ENCODE measurements around the gene CLDN7. TPM values are rescaled to one million over a fixed set of nuclear protein-coding genes. Genes with fewer than 3 reads are reported as not detected.

CLDN7 gene
- total and polyA plus RNA-seq, 3 donors from 2014 or later: 4.5 to 8.8 (median 6.9) TPM

DNA sequence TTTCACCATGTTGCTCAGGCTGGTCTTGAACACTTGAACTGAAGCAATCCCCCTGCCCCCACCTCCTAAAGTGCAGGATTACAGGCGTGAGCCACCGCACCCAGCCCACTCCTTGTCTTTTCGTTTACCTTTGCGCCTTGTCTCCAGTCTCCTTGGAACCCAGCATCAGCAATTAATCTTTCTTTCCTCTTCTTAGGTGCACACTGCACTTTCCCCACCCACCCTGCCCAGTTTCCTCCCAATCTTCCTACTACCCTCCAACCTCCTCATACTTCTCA, 1.5 kb upstream of the CLDN7 start:
- DNase-seq: no peak
- Histone ChIP-seq H3K36me3 (ENCODE audit: low read depth, missing control alignments) (no peaks in the 10 kb centered on the region), H3K27me3 (no peaks in the 10 kb centered on the region), H3K27ac (no peak overlapping the region), H3K9me3 (no peaks in the 10 kb centered on the region), H3K4me1 (peaks cover 8% of the 10 kb centered on the region), H3K4me3 (no peak overlapping the region)
- intact Hi-C loops (cut with DNase I; ENCODE audit: low total_unique reads): no loop called here
- TF ChIP-seq POLR2A (IDR thresholded peaks at IDR 0.05): no peak
- TF ChIP-seq, protein P1, sequence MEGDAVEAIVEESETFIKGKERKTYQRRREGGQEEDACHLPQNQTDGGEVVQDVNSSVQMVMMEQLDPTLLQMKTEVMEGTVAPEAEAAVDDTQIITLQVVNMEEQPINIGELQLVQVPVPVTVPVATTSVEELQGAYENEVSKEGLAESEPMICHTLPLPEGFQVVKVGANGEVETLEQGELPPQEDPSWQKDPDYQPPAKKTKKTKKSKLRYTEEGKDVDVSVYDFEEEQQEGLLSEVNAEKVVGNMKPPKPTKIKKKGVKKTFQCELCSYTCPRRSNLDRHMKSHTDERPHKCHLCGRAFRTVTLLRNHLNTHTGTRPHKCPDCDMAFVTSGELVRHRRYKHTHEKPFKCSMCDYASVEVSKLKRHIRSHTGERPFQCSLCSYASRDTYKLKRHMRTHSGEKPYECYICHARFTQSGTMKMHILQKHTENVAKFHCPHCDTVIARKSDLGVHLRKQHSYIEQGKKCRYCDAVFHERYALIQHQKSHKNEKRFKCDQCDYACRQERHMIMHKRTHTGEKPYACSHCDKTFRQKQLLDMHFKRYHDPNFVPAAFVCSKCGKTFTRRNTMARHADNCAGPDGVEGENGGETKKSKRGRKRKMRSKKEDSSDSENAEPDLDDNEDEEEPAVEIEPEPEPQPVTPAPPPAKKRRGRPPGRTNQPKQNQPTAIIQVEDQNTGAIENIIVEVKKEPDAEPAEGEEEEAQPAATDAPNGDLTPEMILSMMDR (IDR thresholded peaks at IDR 0.05): no peak
- WGBS, 2 donors: 28 to 53% methylated on average over 4 of the region's 4 CpGs

DNA sequence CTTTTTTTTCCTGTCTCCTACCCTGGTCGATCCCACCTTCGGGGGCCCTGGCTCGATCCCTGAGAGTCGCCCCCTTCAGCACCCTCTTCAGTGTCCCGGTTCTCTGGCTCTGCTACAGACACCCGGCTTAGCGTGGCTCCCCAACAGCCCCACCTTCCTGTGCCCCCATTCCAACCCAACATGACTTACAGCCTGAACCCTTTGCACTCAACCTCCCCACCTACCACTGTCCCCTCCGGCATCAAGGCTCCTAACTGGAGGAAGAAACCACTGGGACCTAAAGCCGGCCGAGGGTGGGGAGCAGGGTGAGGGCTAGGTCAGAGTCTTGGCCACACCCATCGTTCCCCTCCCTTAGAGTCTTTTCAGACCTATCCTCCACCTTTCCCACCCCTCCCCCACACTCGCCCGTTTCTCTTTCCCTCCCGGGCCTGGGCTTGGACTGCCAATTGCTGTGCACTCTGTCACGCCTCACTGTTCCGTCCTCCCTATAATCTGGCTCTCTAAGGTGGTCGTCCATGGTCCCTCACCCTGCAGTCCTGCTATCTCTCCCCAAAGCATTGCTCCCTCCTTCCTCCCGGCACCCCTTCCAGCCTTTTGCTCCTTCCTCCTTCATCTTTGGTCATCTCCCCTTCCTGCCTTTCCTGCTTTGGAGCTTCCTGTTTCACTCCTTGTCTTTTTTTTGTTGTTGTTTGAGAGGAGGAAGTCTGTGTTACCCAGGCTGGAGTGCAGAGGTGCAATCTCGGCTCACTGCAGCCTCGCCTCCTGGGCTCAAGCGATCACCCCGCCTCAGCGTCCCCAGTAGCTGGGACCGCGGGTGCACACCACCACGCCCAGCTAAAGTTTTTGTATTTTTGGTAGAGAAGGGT, 890 bp upstream of the CLDN7 start:
- no peaks in the 10 kb centered on the region for H3K36me3 ChIP-seq (ENCODE audit: low read depth, missing control alignments)
- intact Hi-C loops (cut with DNase I; ENCODE audit: low total_unique reads): no loop called here
- no peaks in the 10 kb centered on the region for H3K9me3 ChIP-seq
- no peaks in the 10 kb centered on the region for H3K27me3 ChIP-seq
- H3K4me1 ChIP-seq: peaks cover 8% of the 10 kb centered on the region
- 9 to 10% methylated on average over 26 of the region's 26 CpGs for WGBS, 2 donors
- H3K4me3 ChIP-seq: peak overlapping the region in 1 of 2 donors; percentile 12
- TF ChIP-seq, protein P1 (IDR thresholded peaks at IDR 0.05): no peak
- no peak for TF ChIP-seq POLR2A (IDR thresholded peaks at IDR 0.05)
- no peak for DNase-seq
- no peak overlapping the region for H3K27ac ChIP-seq

DNA sequence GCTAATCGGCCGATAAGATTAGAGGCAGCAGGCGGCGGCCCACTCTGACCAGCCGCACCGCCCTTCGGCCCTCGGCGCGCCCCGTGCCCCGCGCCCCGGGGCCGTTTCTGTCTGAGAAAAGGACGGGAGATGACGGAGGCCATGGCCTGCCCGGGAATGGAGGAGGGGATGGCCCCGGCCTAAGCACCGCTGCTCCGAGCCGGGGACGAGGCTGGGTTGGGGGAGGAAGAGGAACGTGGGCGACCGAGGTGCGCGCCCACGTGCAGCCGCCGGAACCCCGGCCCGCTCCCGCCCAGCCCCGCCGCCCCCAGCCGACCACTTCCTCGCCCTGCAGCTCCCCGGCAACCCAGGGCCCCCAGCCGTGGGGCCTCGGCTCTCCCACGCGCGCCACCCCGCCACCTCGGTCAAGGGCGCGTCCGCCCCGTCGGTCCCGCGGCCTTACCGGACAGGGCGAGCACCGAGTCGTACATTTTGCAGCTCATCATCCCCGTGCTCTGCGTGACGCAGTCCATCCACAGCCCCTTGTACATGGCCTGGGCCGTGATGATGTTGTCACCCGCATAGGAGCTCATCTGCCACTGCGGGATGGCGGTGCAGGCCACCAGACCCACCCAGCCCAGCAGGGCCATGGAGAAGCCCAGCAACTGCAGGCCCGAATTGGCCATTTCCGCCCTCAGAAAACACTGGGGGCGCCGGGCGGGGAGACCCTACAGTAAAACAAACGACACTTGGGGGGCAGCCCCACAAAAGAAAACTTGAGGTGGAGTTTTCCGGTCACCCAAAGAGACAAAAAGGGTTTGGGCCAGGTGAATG, 693 bp downstream of the CLDN7 start:
- Histone ChIP-seq H3K4me1 (peaks cover 8% of the 10 kb centered on the region), H3K27me3 (no peaks in the 10 kb centered on the region), H3K27ac (no peak overlapping the region), H3K36me3 (ENCODE audit: low read depth, missing control alignments) (no peaks in the 10 kb centered on the region), H3K9me3 (no peaks in the 10 kb centered on the region), H3K4me3 (peak overlapping the region; percentile 45 to 52)
- WGBS, 2 donors: 5 to 7% methylated on average over 22 to 52 of the region's 71 CpGs
- no peak for DNase-seq
- TF ChIP-seq, protein P1 (IDR thresholded peaks at IDR 0.05): no peak
- TF ChIP-seq POLR2A (IDR thresholded peaks at IDR 0.05): no peak
- intact Hi-C loops (cut with DNase I; ENCODE audit: low total_unique reads): no loop called here

DNA sequence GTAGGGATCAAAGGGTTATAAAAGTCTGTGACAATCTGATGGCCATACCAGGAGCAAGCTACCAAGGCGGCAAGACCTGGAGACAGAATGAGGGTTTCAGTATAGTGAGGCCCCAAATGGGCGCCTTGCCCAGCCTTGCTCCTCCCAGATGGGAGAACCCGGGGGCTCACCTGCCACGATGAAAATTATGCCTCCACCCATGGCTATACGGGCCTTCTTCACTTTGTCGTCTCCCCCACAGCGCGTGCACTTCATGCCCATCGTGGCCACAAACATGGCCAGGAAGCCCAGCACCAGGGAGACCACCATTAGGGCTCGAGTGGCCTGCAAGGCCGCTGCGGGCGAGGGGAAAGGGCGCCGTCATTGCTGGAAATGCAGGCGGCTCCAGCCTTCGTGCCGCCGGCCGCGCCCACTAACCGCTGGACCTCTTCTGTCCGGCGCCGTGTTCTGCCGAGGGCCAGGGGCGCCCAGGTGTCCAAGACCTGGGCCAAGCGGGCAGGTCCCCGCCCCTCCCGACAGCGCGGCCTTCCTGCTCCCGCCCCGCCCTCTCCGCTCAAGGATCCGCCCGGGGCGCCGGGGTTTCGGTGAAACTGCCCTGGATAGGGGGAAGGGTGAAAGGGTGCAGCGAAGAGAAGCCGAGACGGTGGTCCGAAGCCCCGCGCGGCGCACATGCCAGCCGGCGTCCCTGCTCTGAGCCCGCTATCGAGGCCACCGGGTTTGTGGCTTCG, 1.5 kb downstream of the CLDN7 start:
- no peak overlapping the region for H3K27ac ChIP-seq
- 8 to 40% methylated on average over 1 to 34 of the region's 54 CpGs for WGBS, 2 donors

More for the DNA sequence above, 1.5 kb downstream of the CLDN7 start:
- Histone ChIP-seq H3K4me3 (peak overlapping the region; percentile 45 to 52), H3K27me3 (no peaks in the 10 kb centered on the region), H3K4me1 (peaks cover 8% of the 10 kb centered on the region), H3K9me3 (no peaks in the 10 kb centered on the region), H3K36me3 (ENCODE audit: low read depth, missing control alignments) (no peaks in the 10 kb centered on the region)
- intact Hi-C loops (cut with DNase I; ENCODE audit: low total_unique reads): no loop called here
- no peak for TF ChIP-seq POLR2A (IDR thresholded peaks at IDR 0.05)
- TF ChIP-seq, protein P1 (IDR thresholded peaks at IDR 0.05): no peak
- DNase-seq: no peak

Data from testis (tissue), 3 donors.